Gastrocnemius medialis (tissue), 4 donors: ENCODE data around the gene PPP2R2C. TPM values are rescaled to one million over a fixed set of nuclear protein-coding genes. Genes with fewer than 3 reads are reported as not detected.
A peak's percentile ranks its signal among the peaks of the same experiment; 100 is the strongest.

Experiments used
- ATAC-seq, 2 donors: fragments of 150-250 bp; one replicate each; pipeline ENCODE4 v1.9.1; 2016
- DNase-seq, 2 donors: peaks; one replicate each; pipeline ENCODE4 v3.0.0-alpha.2; 2019
- H3K27ac ChIP-seq, 4 donors: fragments of 200-600 bp; sonication (generic); 1 replicate in 1 of 4; 2 replicates in 3 of 4; pipeline ENCODE4 v1.5.1; 2016 to 2018; ENCODE audit warnings: mild to moderate bottlenecking in 2 of 4, moderate library complexity in 1 of 4
- H3K27me3 ChIP-seq, 3 donors: fragments of 200-600 bp; sonication (generic) in 2 of 3; 1 replicate in 1 of 3; 2 replicates in 2 of 3; pipeline versions ENCODE4 v1.5.1 to v1.6.0; 2016 to 2019; ENCODE audit warnings: mild to moderate bottlenecking in 1 of 3, moderate library complexity in 1 of 3
- H3K36me3 ChIP-seq, 2 donors: fragments of 200-600 bp; sonication (generic) in 1 of 2; one replicate each; pipeline ENCODE4 v1.5.1; 2017 to 2018
- H3K4me1 ChIP-seq, 2 donors: fragments of 200-600 bp; sonication (generic) in 1 of 2; one replicate each; pipeline ENCODE4 v1.5.1; 2016 to 2017; ENCODE audit warnings: mild to moderate bottlenecking in 2 of 2
- H3K4me3 ChIP-seq, 4 donors: fragments of 200-600 bp; sonication (generic) in 3 of 4; 1 replicate in 1 of 4; 2 replicates in 3 of 4; pipeline ENCODE4 v1.5.1; 2016 to 2019; ENCODE audit warnings: mild to moderate bottlenecking in 2 of 4
- H3K9me3 ChIP-seq, 3 donors: fragments of 200-600 bp; sonication (generic) in 2 of 3; 1 replicate in 1 of 3; 2 replicates in 2 of 3; pipeline ENCODE4 v1.5.1; 2016 to 2019
- POLR2A ChIP-seq, 2 donors: fragments of 450-650 bp; IDR thresholded peaks; one replicate each; pipeline ENCODE4 v1.6.1; 2017; ENCODE audit warnings: antibody characterized with exemption in 2 of 2, mild to moderate bottlenecking in 2 of 2, moderate library complexity in 2 of 2
- in situ Hi-C, 4 donors: fragments of 200-750 bp; cut with MboI; loops; one replicate each; pipeline versions ENCODE4 v1.15.0 to v1.8.0; 2017; ENCODE audit warnings: low sequenced_read_pairs in 4 of 4
- intact Hi-C: fragments of 100-400 bp; cut with DNase I; formaldehyde crosslinking; loops from one replicate; pipeline ENCODE4 v1.15.1; 2023; ENCODE audit warnings: low total_unique reads
- total RNA-seq, 4 donors: library from RNA; depleted of rRNA; stranded (reverse); fragments of >200 nt; gene quantifications; one replicate each; pipeline versions ENCODE4 v1.1.0 to v1.2.3, GENCODE V29; 2016
- TF ChIP-seq, protein P1 (sequence below), 5 experiments: fragments of 450-650 bp in 3 of 5; fragments of 200-600 bp in 2 of 5; sonication (generic) in 2 of 5; IDR thresholded peaks in 4 of 5; conservative IDR thresholded peaks in 1 of 5; 1 replicate in 4 of 5; 2 replicates in 1 of 5; pipeline ENCODE4 v1.5.1; 2016 to 2019; ENCODE audit warnings: antibody characterized with exemption in 5 of 5, mild to moderate bottlenecking in 3 of 5, moderate library complexity in 3 of 5

Gene PPP2R2C
- total RNA-seq = 1 to 10 TPM in 1 of 4 donors, under 1 TPM in 3; 0.44 to 2.7 (median 0.62) TPM

DNA sequence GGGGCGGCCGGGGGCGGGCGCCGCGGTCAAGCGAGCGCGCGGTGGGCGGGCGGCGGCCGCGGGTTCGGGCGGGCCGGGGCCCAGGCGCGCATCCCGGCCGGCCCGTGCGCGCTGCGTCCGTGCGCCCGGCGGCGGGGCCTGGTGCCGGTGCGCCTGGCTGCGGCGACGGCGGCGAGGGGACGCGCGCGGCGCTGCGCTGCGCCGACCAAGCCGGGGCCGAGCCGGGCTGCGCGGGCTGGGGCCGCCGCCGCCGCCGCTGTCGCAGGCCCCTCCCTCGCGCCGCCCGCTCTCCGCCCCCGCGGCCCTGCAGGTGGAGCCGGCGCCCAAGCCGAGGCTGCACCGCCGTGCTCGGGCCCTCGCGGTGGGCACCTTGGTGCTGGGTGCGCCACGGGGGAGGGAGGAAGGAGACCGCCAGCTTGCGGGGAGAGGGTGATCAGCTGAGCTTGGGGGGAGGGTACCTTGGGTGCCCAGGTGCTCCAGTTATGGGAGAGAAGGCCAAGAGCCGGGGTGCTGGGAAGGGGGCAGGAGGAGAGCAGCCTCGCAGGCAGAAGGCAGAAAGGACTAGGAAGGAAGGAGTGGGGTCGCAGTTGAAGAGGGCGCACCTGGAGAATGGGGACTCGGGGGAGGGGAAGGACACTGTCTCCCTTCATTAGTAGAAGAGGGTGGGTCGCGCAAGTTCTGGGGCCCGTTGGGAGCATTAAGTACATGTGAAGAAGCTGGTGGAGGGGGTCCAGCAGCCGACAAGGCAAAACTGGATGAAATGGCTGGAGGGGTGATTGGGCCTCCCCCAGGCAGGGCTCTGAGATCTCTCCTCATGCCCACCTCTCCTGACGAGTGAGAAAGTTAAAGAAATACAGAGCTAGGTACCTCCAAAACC is at the start of gene PPP2R2C:
Gene PPP2R2C (minus strand): TSS at position 228 of the 877 bp plus-strand sequence. CDS start 385 bp downstream, outside the sequence.
- Histone ChIP-seq H3K27ac (no peak within 1 kb of the TSS), H3K4me3 (peak within 1 kb of the TSS in 1 of 4 donors; percentile 47), H3K27me3 (peaks cover 33 to 54% (median 40%) of the 10 kb centered on the region in 3 donors), H3K4me1 (no peaks in the 10 kb centered on the region), H3K36me3 (no peaks in the 10 kb centered on the region), H3K9me3 (no peaks in the 10 kb centered on the region)
- no peak for DNase-seq
- no peak for TF ChIP-seq POLR2A (IDR thresholded peaks at IDR 0.05)
- TF ChIP-seq, protein P1, sequence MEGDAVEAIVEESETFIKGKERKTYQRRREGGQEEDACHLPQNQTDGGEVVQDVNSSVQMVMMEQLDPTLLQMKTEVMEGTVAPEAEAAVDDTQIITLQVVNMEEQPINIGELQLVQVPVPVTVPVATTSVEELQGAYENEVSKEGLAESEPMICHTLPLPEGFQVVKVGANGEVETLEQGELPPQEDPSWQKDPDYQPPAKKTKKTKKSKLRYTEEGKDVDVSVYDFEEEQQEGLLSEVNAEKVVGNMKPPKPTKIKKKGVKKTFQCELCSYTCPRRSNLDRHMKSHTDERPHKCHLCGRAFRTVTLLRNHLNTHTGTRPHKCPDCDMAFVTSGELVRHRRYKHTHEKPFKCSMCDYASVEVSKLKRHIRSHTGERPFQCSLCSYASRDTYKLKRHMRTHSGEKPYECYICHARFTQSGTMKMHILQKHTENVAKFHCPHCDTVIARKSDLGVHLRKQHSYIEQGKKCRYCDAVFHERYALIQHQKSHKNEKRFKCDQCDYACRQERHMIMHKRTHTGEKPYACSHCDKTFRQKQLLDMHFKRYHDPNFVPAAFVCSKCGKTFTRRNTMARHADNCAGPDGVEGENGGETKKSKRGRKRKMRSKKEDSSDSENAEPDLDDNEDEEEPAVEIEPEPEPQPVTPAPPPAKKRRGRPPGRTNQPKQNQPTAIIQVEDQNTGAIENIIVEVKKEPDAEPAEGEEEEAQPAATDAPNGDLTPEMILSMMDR (IDR thresholded peaks at IDR 0.05 in 4 of 5, conservative IDR thresholded peaks at IDR 0.05 in 1 of 5) = no peak
- in situ Hi-C loops = no loop called here
- intact Hi-C loops = no loop called here
- no peak for ATAC-seq

GRCh38 chr4:6520978-6521377 is 48.6 kb upstream of the PPP2R2C start:
- in situ Hi-C loops (no loop called here), intact Hi-C loops (no loop called here)
- Histone ChIP-seq H3K4me3 (no peak overlapping the region), H3K36me3 (no peaks in the 10 kb centered on the region), H3K9me3 (no peaks in the 10 kb centered on the region), H3K27ac (no peak overlapping the region), H3K4me1 (no peaks in the 10 kb centered on the region), H3K27me3 (no peaks in the 10 kb centered on the region)
- TF ChIP-seq, protein P1 (IDR thresholded peaks at IDR 0.05 in 4 of 5, conservative IDR thresholded peaks at IDR 0.05 in 1 of 5) = no peak
- no peak for TF ChIP-seq POLR2A (IDR thresholded peaks at IDR 0.05)
- no peak for ATAC-seq
- DNase-seq = no peak

- no peak for DNase-seq
- in situ Hi-C loops (no loop called here), intact Hi-C loops (no loop called here)
- H3K27me3 ChIP-seq = no peaks in the 10 kb centered on the region
- ATAC-seq = no peak
- H3K9me3 ChIP-seq = no peaks in the 10 kb centered on the region
- no peaks in the 10 kb centered on the region for H3K4me1 ChIP-seq
- H3K27ac ChIP-seq = no peak overlapping the region
- no peaks in the 10 kb centered on the region for H3K36me3 ChIP-seq
- no peak overlapping the region for H3K4me3 ChIP-seq
- TF ChIP-seq POLR2A (IDR thresholded peaks at IDR 0.05) = no peak
- TF ChIP-seq, protein P1 (IDR thresholded peaks at IDR 0.05 in 4 of 5, conservative IDR thresholded peaks at IDR 0.05 in 1 of 5) = no peak
Observed at GRCh38 chr4:6520051-6520636, 47.7 kb upstream of the PPP2R2C start.

DNA sequence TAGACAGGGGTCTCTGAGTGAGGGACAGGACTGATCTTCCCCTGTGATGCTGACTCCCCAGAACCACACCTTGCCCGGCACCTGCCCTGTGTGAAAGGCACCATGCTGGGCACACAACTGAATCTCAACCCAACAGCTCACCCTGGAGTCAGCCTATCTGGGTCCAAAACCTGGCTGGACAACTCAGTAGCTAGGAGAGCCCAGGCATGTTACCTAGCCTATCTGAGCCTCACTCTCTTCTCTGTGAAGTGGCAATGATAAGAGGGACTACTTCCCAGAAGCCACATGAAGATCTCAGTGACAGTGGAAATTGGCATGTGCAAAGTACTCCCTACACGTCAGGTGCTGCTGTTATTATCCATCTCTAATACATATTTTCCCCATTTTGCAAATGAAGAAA is 44.8 kb upstream of the PPP2R2C start:
- no peak for DNase-seq
- H3K4me1 ChIP-seq = no peaks in the 10 kb centered on the region
- TF ChIP-seq POLR2A (IDR thresholded peaks at IDR 0.05) = no peak
- TF ChIP-seq, protein P1 (IDR thresholded peaks at IDR 0.05 in 4 of 5, conservative IDR thresholded peaks at IDR 0.05 in 1 of 5) = no peak
- H3K27me3 ChIP-seq = no peaks in the 10 kb centered on the region
- in situ Hi-C loops = no loop called here
- H3K27ac ChIP-seq = no peak overlapping the region
- ATAC-seq = no peak
- no peaks in the 10 kb centered on the region for H3K36me3 ChIP-seq
- H3K4me3 ChIP-seq = no peak overlapping the region
- intact Hi-C loops = no loop called here
- H3K9me3 ChIP-seq = no peaks in the 10 kb centered on the region
